Cardiac muscle cell (in vitro differentiated cells and primary cell): Measurements from ENCODE around the gene C3orf62. TPM values are rescaled to one million over a fixed set of nuclear protein-coding genes. Genes with fewer than 3 reads are reported as not detected.

Experiments
- DNase-seq, 2 donors: peaks; one replicate each; pipeline versions ENCODE4 v3.0.0 to v3.0.0-alpha.2; 2010 to 2017; ENCODE audit warnings: low read depth in 1 of 2, low spot score in 1 of 2
- H3K27ac ChIP-seq: fragments of 200-600 bp; sonication (generic); 2 replicates; pipeline ENCODE4 v1.5.1; 2016
- H3K27me3 ChIP-seq: fragments of 200-600 bp; sonication (generic); 2 replicates; pipeline ENCODE4 v1.6.0; 2016; ENCODE audit warnings: control low read depth
- H3K36me3 ChIP-seq: fragments of 200-600 bp; sonication (generic); 2 replicates; pipeline ENCODE4 v1.5.1; 2016; ENCODE audit warnings: control low read depth
- H3K4me1 ChIP-seq: fragments of 200-600 bp; sonication (generic); 2 replicates; pipeline ENCODE4 v1.8.1; 2017; ENCODE audit warnings: low read depth, mild to moderate bottlenecking, mixed run types
- H3K4me3 ChIP-seq: fragments of 200-600 bp; sonication (generic); 2 replicates; pipeline ENCODE4 v1.5.1; 2016; ENCODE audit warnings: mild to moderate bottlenecking
- H3K9me3 ChIP-seq: fragments of 200-600 bp; sonication (generic); 2 replicates; pipeline ENCODE4 v1.5.1; 2017; ENCODE audit warnings: low read depth, mild to moderate bottlenecking, control low read depth
- polyA plus RNA-seq: library from polyadenylated mRNA; unstranded; fragments of >200 nt; fragmentation: Nextera tagmentation; extraction: Ambion mirVana; gene quantifications from 2 replicates; pipeline ENCODE4 v1.2.1, GENCODE V29; 2016
- total RNA-seq: library from RNA; depleted of rRNA; stranded (reverse); fragments of >200 nt; gene quantifications from 2 replicates; pipeline ENCODE4 v1.2.3, GENCODE V29; 2016
- TF ChIP-seq, protein P1 (sequence below): IDR thresholded peaks from 2 replicates; pipeline ENCODE4 v1.5.1; 2012; ENCODE audit warnings: low read depth, mild to moderate bottlenecking, low read length

The C3orf62 gene
- total and polyA plus RNA-seq, 2 experiments from 2014 or later, result 4.1 to 5.3 TPM

DNA sequence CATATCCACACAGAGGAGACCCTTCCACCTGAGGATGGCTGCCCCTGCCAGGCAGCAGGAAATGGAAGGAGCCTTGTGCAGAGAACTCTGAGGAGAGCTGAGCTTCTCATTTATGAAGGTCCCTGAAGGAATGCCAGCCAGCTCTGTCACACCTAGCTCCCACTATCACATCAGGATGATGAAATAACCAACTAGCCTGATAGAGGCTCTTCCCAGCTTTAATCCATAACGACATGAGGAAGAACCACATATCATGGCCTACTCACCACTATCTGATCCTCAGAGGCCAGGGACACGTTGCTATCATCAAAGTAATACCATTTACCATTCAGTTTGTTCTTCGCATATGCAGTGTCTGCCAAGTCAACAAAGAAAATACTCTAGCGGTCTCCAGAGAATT lies 1.5 kb upstream of the C3orf62 start:
- no peak overlapping the region for H3K4me3 ChIP-seq
- DNase-seq, result no peak
- no peaks in the 10 kb centered on the region for H3K9me3 ChIP-seq
- no peaks in the 10 kb centered on the region for H3K27me3 ChIP-seq
- TF ChIP-seq, protein P1, sequence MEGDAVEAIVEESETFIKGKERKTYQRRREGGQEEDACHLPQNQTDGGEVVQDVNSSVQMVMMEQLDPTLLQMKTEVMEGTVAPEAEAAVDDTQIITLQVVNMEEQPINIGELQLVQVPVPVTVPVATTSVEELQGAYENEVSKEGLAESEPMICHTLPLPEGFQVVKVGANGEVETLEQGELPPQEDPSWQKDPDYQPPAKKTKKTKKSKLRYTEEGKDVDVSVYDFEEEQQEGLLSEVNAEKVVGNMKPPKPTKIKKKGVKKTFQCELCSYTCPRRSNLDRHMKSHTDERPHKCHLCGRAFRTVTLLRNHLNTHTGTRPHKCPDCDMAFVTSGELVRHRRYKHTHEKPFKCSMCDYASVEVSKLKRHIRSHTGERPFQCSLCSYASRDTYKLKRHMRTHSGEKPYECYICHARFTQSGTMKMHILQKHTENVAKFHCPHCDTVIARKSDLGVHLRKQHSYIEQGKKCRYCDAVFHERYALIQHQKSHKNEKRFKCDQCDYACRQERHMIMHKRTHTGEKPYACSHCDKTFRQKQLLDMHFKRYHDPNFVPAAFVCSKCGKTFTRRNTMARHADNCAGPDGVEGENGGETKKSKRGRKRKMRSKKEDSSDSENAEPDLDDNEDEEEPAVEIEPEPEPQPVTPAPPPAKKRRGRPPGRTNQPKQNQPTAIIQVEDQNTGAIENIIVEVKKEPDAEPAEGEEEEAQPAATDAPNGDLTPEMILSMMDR, result no peak
- H3K36me3 ChIP-seq, result peaks cover 28% of the 10 kb centered on the region
- H3K4me1 ChIP-seq, result no peaks in the 10 kb centered on the region
- no peak overlapping the region for H3K27ac ChIP-seq

DNA sequence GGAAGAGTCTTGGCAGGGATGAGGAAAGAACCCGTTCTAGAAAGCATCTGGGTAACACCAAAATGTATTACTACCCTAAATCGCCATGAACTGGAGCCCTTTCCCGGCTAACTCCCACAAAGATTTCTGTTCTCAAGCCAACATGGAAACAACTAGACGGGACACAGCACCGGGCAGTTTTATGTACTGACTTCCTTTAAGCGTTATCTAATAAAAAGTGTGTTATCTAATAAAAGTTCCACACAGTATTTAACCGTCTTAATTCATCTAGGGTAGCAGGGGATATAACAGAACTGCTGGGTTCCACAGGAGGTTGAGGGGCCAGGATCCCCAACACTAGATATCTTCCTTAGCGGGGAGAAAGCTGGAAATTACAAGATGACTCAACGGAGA lies 347 bp upstream of the C3orf62 start:
- Histone ChIP-seq H3K27ac (peak overlapping the region; percentile 53), H3K27me3 (no peaks in the 10 kb centered on the region), H3K36me3 (peaks cover 22% of the 10 kb centered on the region), H3K4me1 (no peaks in the 10 kb centered on the region), H3K9me3 (no peaks in the 10 kb centered on the region), H3K4me3 (no peak overlapping the region)
- TF ChIP-seq, protein P1, result no peak
- no peak for DNase-seq

DNA sequence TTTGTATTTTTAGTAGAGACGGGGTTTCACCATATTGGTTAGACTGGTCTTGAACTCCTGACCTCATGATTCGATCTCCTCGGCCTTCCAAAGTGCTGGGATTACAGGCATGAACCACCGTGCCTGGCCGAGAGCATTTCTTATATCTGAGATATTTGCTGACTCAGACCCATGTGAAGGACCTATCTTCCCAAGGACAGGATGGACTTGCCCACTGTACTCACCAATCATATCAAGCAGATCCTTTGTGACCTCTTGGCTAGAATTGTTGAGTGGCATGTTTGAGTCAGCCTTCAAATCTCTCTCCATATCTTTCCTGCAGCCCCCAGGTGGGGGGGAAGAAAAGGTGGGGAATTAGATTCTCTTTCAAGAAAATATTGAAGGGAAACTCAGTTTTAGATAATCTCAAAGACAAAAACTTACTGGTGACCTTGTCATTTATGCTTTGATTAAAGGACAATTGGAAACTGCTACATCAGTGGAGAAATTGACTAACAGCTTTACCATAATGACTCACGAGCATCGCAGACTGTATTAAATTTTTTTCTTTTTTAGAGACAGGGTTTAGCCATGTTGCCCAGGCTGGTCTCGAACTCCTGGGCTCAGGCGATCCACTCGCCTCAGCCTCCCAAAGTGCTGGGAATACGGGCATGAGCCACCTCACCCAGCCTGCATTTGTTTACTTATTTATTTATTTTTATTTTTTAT lies 3.1 kb downstream of the C3orf62 start:
- Histone ChIP-seq H3K9me3 (no peaks in the 10 kb centered on the region), H3K36me3 (peaks cover 14% of the 10 kb centered on the region), H3K27me3 (no peaks in the 10 kb centered on the region), H3K4me3 (no peak overlapping the region), H3K4me1 (no peaks in the 10 kb centered on the region), H3K27ac (no peak overlapping the region)
- TF ChIP-seq, protein P1, result no peak
- DNase-seq, result no peak

DNA sequence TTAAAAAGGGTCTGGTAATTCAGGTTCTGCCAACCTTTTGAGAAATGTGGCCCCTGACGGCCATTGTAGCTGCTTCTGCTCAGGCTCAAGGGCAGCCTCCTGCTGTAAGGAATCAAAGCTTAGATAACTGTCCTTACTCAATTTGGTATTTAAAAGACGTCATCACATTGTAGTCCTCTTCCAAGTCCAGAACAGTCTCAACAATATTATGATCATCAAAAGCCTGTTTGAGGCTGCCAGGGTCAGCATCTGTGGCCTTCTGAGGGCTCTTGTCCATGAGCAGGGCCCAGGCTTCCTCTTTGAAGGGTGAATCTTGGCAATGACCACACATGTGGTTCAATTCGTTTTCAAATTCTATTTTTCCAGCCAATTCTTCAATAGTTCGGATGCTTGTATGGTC lies 6.0 kb downstream of the C3orf62 start:
- Histone ChIP-seq H3K27me3 (no peaks in the 10 kb centered on the region), H3K4me3 (no peak overlapping the region), H3K4me1 (no peaks in the 10 kb centered on the region), H3K9me3 (no peaks in the 10 kb centered on the region), H3K27ac (no peak overlapping the region), H3K36me3 (peaks cover 8% of the 10 kb centered on the region)
- no peak for DNase-seq
- TF ChIP-seq, protein P1, result no peak

DNA sequence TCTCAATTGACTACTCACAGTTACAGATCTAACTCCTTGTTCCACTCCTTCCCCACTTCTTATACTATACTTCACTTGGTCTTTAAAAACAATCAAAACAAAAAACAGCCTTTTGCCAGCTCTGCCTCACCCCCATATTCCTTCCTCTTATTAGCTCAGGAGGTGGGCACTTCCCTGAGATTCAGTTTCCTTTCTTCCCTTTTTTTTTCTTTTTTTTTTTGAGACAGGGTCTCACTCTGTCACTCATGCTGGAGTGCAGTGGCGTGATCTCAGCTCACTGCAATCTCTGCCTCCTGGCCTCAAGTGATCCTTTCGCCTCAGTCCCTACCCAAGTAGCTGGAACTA lies 6.9 kb downstream of the C3orf62 start:
- Histone ChIP-seq H3K27ac (no peak overlapping the region), H3K9me3 (no peaks in the 10 kb centered on the region), H3K27me3 (no peaks in the 10 kb centered on the region), H3K4me1 (no peaks in the 10 kb centered on the region), H3K4me3 (no peak overlapping the region), H3K36me3 (peaks cover 8% of the 10 kb centered on the region)
- no peak for DNase-seq
- TF ChIP-seq, protein P1, result no peak
